Testis (tissue), 2 donors: ENCODE data around the gene CITED2.

Experiments
- POLR2A ChIP-seq: fragments of 450-650 bp; IDR thresholded peaks from one replicate; pipeline ENCODE4 v1.6.1; 2017; ENCODE audit warnings: antibody characterized with exemption, mild to moderate bottlenecking, moderate library complexity
- TF ChIP-seq, protein P1 (sequence below), 3 experiments: fragments of 450-650 bp in 2 of 3; fragments of 200-600 bp in 1 of 3; sonication (generic) in 1 of 3; IDR thresholded peaks; one replicate each; pipeline ENCODE4 v1.5.1; 2016 to 2019; ENCODE audit warnings: antibody characterized with exemption in 3 of 3, mild to moderate bottlenecking in 2 of 3, moderate library complexity in 1 of 3

DNA sequence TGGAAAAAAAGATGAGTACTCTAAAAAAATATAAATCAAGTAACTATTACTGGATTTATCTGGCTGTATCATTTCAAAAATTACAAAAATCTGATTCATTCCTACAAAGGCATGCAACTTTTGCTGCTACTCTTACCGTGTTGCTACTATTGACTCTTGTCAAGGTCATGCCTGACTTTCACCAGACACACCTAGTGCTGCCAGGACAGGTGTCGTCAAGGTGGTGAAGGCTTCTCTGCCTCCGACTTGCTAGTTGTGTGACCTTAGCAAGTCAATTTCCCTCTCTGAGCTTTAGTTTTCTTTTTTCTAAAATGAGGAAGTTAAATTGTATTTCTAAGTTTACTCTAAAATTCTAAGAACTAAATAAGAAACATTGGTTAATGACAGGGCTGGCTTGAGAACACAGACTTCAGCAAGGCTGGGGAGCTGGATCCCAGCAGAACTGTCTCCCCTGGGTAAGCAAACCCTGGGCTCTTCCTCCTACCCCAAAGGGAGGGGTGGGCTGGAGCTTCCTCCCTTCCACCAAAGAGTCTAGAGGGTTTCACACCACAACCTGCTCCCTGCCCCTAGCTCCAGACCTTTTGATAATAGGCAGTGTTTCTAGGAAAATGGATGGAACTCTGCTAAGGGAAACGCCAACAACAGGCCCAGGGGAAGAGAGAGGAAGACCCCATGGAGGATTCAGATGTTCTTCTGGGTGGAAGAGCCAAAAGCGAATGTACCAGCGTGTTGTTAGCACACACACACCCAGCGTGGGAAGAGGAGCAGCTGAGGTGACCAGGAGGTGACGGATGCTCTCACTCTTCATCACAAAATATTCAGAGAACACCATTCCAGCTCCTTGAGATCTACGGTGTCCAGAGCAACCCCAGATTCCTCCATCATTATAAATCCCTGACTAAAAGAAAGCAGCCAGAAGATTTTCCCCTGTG, 47.9 kb upstream of the CITED2 start:
- TF ChIP-seq, protein P1, sequence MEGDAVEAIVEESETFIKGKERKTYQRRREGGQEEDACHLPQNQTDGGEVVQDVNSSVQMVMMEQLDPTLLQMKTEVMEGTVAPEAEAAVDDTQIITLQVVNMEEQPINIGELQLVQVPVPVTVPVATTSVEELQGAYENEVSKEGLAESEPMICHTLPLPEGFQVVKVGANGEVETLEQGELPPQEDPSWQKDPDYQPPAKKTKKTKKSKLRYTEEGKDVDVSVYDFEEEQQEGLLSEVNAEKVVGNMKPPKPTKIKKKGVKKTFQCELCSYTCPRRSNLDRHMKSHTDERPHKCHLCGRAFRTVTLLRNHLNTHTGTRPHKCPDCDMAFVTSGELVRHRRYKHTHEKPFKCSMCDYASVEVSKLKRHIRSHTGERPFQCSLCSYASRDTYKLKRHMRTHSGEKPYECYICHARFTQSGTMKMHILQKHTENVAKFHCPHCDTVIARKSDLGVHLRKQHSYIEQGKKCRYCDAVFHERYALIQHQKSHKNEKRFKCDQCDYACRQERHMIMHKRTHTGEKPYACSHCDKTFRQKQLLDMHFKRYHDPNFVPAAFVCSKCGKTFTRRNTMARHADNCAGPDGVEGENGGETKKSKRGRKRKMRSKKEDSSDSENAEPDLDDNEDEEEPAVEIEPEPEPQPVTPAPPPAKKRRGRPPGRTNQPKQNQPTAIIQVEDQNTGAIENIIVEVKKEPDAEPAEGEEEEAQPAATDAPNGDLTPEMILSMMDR (IDR thresholded peaks at IDR 0.05) = no peak
- no peak for TF ChIP-seq POLR2A
